Endothelial cell of umbilical vein (primary cell): ENCODE results near the gene POLR1D. TPM values are rescaled to one million over a fixed set of nuclear protein-coding genes. Genes with fewer than 3 reads are reported as not detected.

ENCODE experiments used
- BruUV-seq: library from RNA; stranded (reverse); fragments of 400-500 nt; replicated peaks from 2 replicates; lab custom pipeline; 2021; lab: Mats Ljungman, UMichigan
- CTCF ChIA-PET: fragments of 300-600, 350-600 bp; sonication (Branson Sonifier 250); formaldehyde crosslinking; loops from one replicate; lab custom pipeline; 2021; ENCODE audit warnings: antibody characterized with exemption, inconsistent platforms; lab: Charles Lee
- POLR2A ChIA-PET: fragments of 300-600, 350-600 bp; sonication (Branson Sonifier 250); formaldehyde crosslinking; loops from one replicate; lab custom pipeline; 2021; ENCODE audit warnings: antibody characterized with exemption, inconsistent platforms; lab: Charles Lee
- DNase-seq: peaks from one replicate; pipeline ENCODE4 v3.0.0-alpha.2; 2011; ENCODE audit warnings: low read depth, low spot score
- FAIRE-seq: peaks from 2 replicates; lab custom pipeline; 2011; peaks lifted over from hg19 to GRCh38; lab: Jason Lieb, UNC
- H2AFZ ChIP-seq: 2 replicates; pipeline ENCODE4 v1.6.0; 2012; ENCODE audit warnings: low read depth, low read length, control low read depth, inconsistent platforms
- H3K27ac ChIP-seq: 2 replicates; pipeline ENCODE4 v1.5.1; 2011; ENCODE audit warnings: low read depth, mild to moderate bottlenecking, control low read depth, low read length, moderate library complexity; ENCODE audit not compliant: insufficient read depth
- H3K27me3 ChIP-seq, 2 experiments: 2 replicates each; pipeline versions ENCODE4 v1.6.0 to v1.6.1; 2011; ENCODE audit warnings: low read length in 2 of 2, mixed read lengths in 1 of 2; ENCODE audit not compliant: control insufficient read depth in 2 of 2, insufficient read depth in 2 of 2
- H3K36me3 ChIP-seq, 2 experiments: 2 replicates in 1 of 2; 3 replicates in 1 of 2; pipeline ENCODE4 v1.5.1; 2011; ENCODE audit warnings: low read length in 2 of 2, mild to moderate bottlenecking in 1 of 2, moderate library complexity in 1 of 2; ENCODE audit not compliant: control insufficient read depth in 2 of 2, insufficient read depth in 2 of 2; ENCODE audit errors: extremely low read depth in 1 of 2
- H3K4me1 ChIP-seq: 3 replicates; pipeline ENCODE4 v1.5.1; 2011; ENCODE audit warnings: mild to moderate bottlenecking, low read length; ENCODE audit not compliant: control insufficient read depth, insufficient read depth; ENCODE audit errors: extremely low read depth
- H3K4me2 ChIP-seq: 2 replicates; pipeline ENCODE4 v1.6.1; 2011; ENCODE audit warnings: low read length, control low read depth, mixed read lengths; ENCODE audit not compliant: insufficient read depth
- H3K4me3 ChIP-seq, 3 experiments: fragments of 200-600 bp in 1 of 3; sonication (generic), shearing (Covaris generic) in 1 of 3; replicated peaks in 1 of 3; 2 replicates each; pipeline ENCODE4 v1.5.1; 2011 to 2016; ENCODE audit warnings: control low read depth in 3 of 3, low read length in 3 of 3, mild to moderate bottlenecking in 2 of 3, inconsistent platforms in 1 of 3, low read depth in 1 of 3, moderate library complexity in 1 of 3; ENCODE audit not compliant: insufficient read depth in 1 of 3
- H3K79me2 ChIP-seq: 2 replicates; pipeline ENCODE4 v1.6.0; 2012; ENCODE audit warnings: low read length, inconsistent platforms; ENCODE audit not compliant: control insufficient read depth, insufficient read depth
- H3K9ac ChIP-seq: replicated peaks from 2 replicates; pipeline ENCODE3; 2011; ENCODE audit warnings: low read length, control low read depth; ENCODE audit not compliant: insufficient read depth; ENCODE audit errors: extremely low read depth
- H3K9me1 ChIP-seq: replicated peaks from 3 replicates; pipeline ENCODE4 v1.6.0; 2011; ENCODE audit warnings: mild to moderate bottlenecking, low read length; ENCODE audit not compliant: control insufficient read depth, insufficient read depth; ENCODE audit errors: extremely low read depth
- H3K9me3 ChIP-seq: replicated peaks from 2 replicates; pipeline ENCODE4 v1.5.1; 2012; ENCODE audit warnings: low read length, inconsistent platforms; ENCODE audit not compliant: control insufficient read depth, insufficient read depth
- H4K20me1 ChIP-seq: replicated peaks from 2 replicates; pipeline ENCODE3; 2011; ENCODE audit warnings: mild to moderate bottlenecking, low read length; ENCODE audit not compliant: control insufficient read depth, insufficient read depth; ENCODE audit errors: extremely low read depth
- EZH2 ChIP-seq: IDR thresholded peaks from 2 replicates; pipeline ENCODE4 v1.6.1; 2012; ENCODE audit warnings: borderline replicate concordance, low read depth, mild to moderate bottlenecking, moderate library complexity, low read length, inconsistent platforms; ENCODE audit not compliant: severe bottlenecking
- FOS ChIP-seq: IDR thresholded peaks from 2 replicates; pipeline ENCODE4 v1.6.1; 2011; ENCODE audit warnings: mild to moderate bottlenecking, low read length, moderate library complexity, borderline replicate concordance; ENCODE audit not compliant: insufficient read depth
- GATA2 ChIP-seq: IDR thresholded peaks from 2 replicates; pipeline ENCODE4 v1.7.0; 2011; ENCODE audit warnings: low read depth, mild to moderate bottlenecking, moderate library complexity, mixed read lengths, low read length; ENCODE audit not compliant: insufficient read length, insufficient read depth
- JUN ChIP-seq: IDR thresholded peaks from 2 replicates; pipeline ENCODE4 v1.6.1; 2011; ENCODE audit warnings: borderline replicate concordance, low read depth; ENCODE audit not compliant: insufficient read length, insufficient read depth
- MYC ChIP-seq: IDR thresholded peaks from one replicate; pipeline ENCODE4 v1.6.1; 2011; ENCODE audit warnings: mild to moderate bottlenecking, low read depth, low read length
- POLR2A ChIP-seq: IDR thresholded peaks from 2 replicates; pipeline ENCODE4 v1.6.1; 2012; ENCODE audit warnings: low read depth, mild to moderate bottlenecking, control low read depth, low read length
- POLR2AphosphoS5 ChIP-seq: IDR thresholded peaks from 2 replicates; pipeline ENCODE4 v1.6.1; 2012; ENCODE audit warnings: low read depth, mild to moderate bottlenecking, control low read depth, low read length, moderate library complexity; ENCODE audit not compliant: insufficient read depth
- dilution Hi-C: fragments of 300-500 bp; cut with MboI; formaldehyde crosslinking; loops from one replicate; pipeline ENCODE4 v1.15.0; 2019; ENCODE audit warnings: low sequenced_read_pairs; ENCODE audit not compliant: extremely low pct_ligation_motif_present
- intact Hi-C: fragments of 100-400 bp; cut with micrococcal nuclease; formaldehyde crosslinking; loops from one replicate; pipeline ENCODE4 v1.10.0; 2022
- polyA plus RNA-seq, 4 experiments: library from polyadenylated mRNA; depleted of rRNA in 3 of 4; stranded (reverse) in 3 of 4; unstranded in 1 of 4; fragments of >200 nt; gene quantifications; 2 replicates each; pipeline versions ENCODE4 v1.2.1 to v1.2.3, GENCODE V29; 2011 to 2012; ENCODE audit warnings: missing spikeins in 1 of 4
- total RNA-seq: library from RNA; stranded (reverse); gene quantifications from 2 replicates; pipeline ENCODE4 v1.2.3, GENCODE V29; 2021
- TF ChIP-seq, protein P1 (sequence below): IDR thresholded peaks from 2 replicates; pipeline ENCODE4 v1.6.1; 2011; ENCODE audit not compliant: insufficient read depth, insufficient read length
- TF ChIP-seq, protein P2 (sequence below), 2 donors: IDR thresholded peaks; 1 replicate in 1 of 2; 2 replicates in 1 of 2; pipeline ENCODE4 v1.5.1; 2011; ENCODE audit warnings: low read length in 2 of 2, mild to moderate bottlenecking in 2 of 2, moderate library complexity in 2 of 2, control low read depth in 1 of 2, inconsistent platforms in 1 of 2, low read depth in 1 of 2; ENCODE audit not compliant: insufficient read depth in 1 of 2; ENCODE audit errors: extremely low read depth in 1 of 2

POLR1D gene
- total and polyA plus RNA-seq, 2 donors (not counting 3 experiments of a cell fraction or from before 2014, with no cell fraction given), result 90.7 to 111 TPM

DNA sequence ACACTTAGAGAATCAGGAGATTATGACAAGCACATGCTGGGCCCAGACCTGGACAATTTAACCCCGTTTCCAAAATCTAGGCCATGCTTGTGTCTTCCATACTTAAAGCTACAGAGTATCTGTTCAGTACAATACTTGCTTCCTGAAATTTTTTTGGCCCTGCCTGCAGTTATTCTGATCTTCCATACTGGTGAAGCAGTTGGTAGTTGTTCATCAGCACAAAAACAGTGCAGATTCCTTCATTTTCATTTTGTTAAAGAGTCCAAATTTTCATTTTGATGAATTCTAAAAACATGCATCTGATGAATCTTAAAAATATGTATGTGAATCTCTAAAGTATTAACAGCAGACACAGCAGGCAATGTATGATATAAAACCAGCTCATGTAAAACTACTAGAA is 49.2 kb downstream of the POLR1D start:
- no TSS peak for BruUV-seq
- CTCF ChIA-PET, result interaction anchor here (0.9 to 1.1 kb wide), 2 partner anchors 11 to 138 kb away, joined by 3 to 5 read pairs; no protein-coding TSS in a partner anchor
- no peaks in the 10 kb centered on the region for H3K4me1 ChIP-seq

More for the DNA sequence above, 49.2 kb downstream of the POLR1D start:
- Histone ChIP-seq H2AFZ (no peak overlapping the region), H3K9me3 (no peaks in the 10 kb centered on the region), H3K27ac (no peak overlapping the region), H3K79me2 (no peaks in the 10 kb centered on the region), H4K20me1 (no peaks in the 10 kb centered on the region), H3K36me3 (peaks cover 0 to 1% of the 10 kb centered on the region in 2 experiments), H3K9ac (no peak overlapping the region), H3K4me3 (no peak overlapping the region), H3K4me2 (no peak overlapping the region), H3K9me1 (no peaks in the 10 kb centered on the region), H3K27me3 (peaks cover 0 to 2% of the 10 kb centered on the region in 2 experiments)
- FAIRE-seq, result no peak
- dilution Hi-C loops, result no loop called here
- DNase-seq, result no peak
- TF ChIP-seq EZH2 (no peak), GATA2 (no peak), MYC (no peak), POLR2A (no peak), POLR2AphosphoS5 (no peak), FOS (no peak), JUN (no peak)
- TF ChIP-seq, protein P1, sequence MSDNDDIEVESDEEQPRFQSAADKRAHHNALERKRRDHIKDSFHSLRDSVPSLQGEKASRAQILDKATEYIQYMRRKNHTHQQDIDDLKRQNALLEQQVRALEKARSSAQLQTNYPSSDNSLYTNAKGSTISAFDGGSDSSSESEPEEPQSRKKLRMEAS, result no peak
- TF ChIP-seq, protein P2, sequence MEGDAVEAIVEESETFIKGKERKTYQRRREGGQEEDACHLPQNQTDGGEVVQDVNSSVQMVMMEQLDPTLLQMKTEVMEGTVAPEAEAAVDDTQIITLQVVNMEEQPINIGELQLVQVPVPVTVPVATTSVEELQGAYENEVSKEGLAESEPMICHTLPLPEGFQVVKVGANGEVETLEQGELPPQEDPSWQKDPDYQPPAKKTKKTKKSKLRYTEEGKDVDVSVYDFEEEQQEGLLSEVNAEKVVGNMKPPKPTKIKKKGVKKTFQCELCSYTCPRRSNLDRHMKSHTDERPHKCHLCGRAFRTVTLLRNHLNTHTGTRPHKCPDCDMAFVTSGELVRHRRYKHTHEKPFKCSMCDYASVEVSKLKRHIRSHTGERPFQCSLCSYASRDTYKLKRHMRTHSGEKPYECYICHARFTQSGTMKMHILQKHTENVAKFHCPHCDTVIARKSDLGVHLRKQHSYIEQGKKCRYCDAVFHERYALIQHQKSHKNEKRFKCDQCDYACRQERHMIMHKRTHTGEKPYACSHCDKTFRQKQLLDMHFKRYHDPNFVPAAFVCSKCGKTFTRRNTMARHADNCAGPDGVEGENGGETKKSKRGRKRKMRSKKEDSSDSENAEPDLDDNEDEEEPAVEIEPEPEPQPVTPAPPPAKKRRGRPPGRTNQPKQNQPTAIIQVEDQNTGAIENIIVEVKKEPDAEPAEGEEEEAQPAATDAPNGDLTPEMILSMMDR (IDR thresholded peaks at IDR 0.05; ENCODE audit: extremely low read depth in 1 of 2, insufficient read depth in 1 of 2, low read depth in 1 of 2, low read length in 2 of 2), result no peak
- intact Hi-C loops, result no loop called here
- POLR2A ChIA-PET, result no interaction called here
